Endothelial cell of umbilical vein (primary cell): ENCODE measurements around the gene MRPL48. TPM values are rescaled to one million over a fixed set of nuclear protein-coding genes. Genes with fewer than 3 reads are reported as not detected.

Experiments
- BruUV-seq: library from RNA; stranded (reverse); fragments of 400-500 nt; replicated peaks from 2 replicates; lab custom pipeline; 2021; lab: Mats Ljungman, UMichigan
- CTCF ChIA-PET: fragments of 300-600, 350-600 bp; sonication (Branson Sonifier 250); formaldehyde crosslinking; loops from one replicate; lab custom pipeline; 2021; ENCODE audit warnings: antibody characterized with exemption, inconsistent platforms; lab: Charles Lee
- POLR2A ChIA-PET: fragments of 300-600, 350-600 bp; sonication (Branson Sonifier 250); formaldehyde crosslinking; loops from one replicate; lab custom pipeline; 2021; ENCODE audit warnings: antibody characterized with exemption, inconsistent platforms; lab: Charles Lee
- DNase-seq: peaks from one replicate; pipeline ENCODE4 v3.0.0-alpha.2; 2011; ENCODE audit warnings: low read depth, low spot score
- FAIRE-seq: peaks from 2 replicates; lab custom pipeline; 2011; peaks lifted over from hg19 to GRCh38; lab: Jason Lieb, UNC
- H2AFZ ChIP-seq: 2 replicates; pipeline ENCODE4 v1.6.0; 2012; ENCODE audit warnings: low read depth, low read length, control low read depth, inconsistent platforms
- H3K27ac ChIP-seq: 2 replicates; pipeline ENCODE4 v1.5.1; 2011; ENCODE audit warnings: low read depth, mild to moderate bottlenecking, control low read depth, low read length, moderate library complexity; ENCODE audit not compliant: insufficient read depth
- H3K27me3 ChIP-seq, 2 experiments: 2 replicates each; pipeline versions ENCODE4 v1.6.0 to v1.6.1; 2011; ENCODE audit warnings: low read length in 2 of 2, mixed read lengths in 1 of 2; ENCODE audit not compliant: control insufficient read depth in 2 of 2, insufficient read depth in 2 of 2
- H3K36me3 ChIP-seq, 2 experiments: 2 replicates in 1 of 2; 3 replicates in 1 of 2; pipeline ENCODE4 v1.5.1; 2011; ENCODE audit warnings: low read length in 2 of 2, mild to moderate bottlenecking in 1 of 2, moderate library complexity in 1 of 2; ENCODE audit not compliant: control insufficient read depth in 2 of 2, insufficient read depth in 2 of 2; ENCODE audit errors: extremely low read depth in 1 of 2
- H3K4me1 ChIP-seq: 3 replicates; pipeline ENCODE4 v1.5.1; 2011; ENCODE audit warnings: mild to moderate bottlenecking, low read length; ENCODE audit not compliant: control insufficient read depth, insufficient read depth; ENCODE audit errors: extremely low read depth
- H3K4me2 ChIP-seq: 2 replicates; pipeline ENCODE4 v1.6.1; 2011; ENCODE audit warnings: low read length, control low read depth, mixed read lengths; ENCODE audit not compliant: insufficient read depth
- H3K4me3 ChIP-seq, 3 experiments: fragments of 200-600 bp in 1 of 3; sonication (generic), shearing (Covaris generic) in 1 of 3; replicated peaks in 1 of 3; 2 replicates each; pipeline ENCODE4 v1.5.1; 2011 to 2016; ENCODE audit warnings: control low read depth in 3 of 3, low read length in 3 of 3, mild to moderate bottlenecking in 2 of 3, inconsistent platforms in 1 of 3, low read depth in 1 of 3, moderate library complexity in 1 of 3; ENCODE audit not compliant: insufficient read depth in 1 of 3
- H3K79me2 ChIP-seq: 2 replicates; pipeline ENCODE4 v1.6.0; 2012; ENCODE audit warnings: low read length, inconsistent platforms; ENCODE audit not compliant: control insufficient read depth, insufficient read depth
- H3K9ac ChIP-seq: replicated peaks from 2 replicates; pipeline ENCODE3; 2011; ENCODE audit warnings: low read length, control low read depth; ENCODE audit not compliant: insufficient read depth; ENCODE audit errors: extremely low read depth
- H3K9me1 ChIP-seq: replicated peaks from 3 replicates; pipeline ENCODE4 v1.6.0; 2011; ENCODE audit warnings: mild to moderate bottlenecking, low read length; ENCODE audit not compliant: control insufficient read depth, insufficient read depth; ENCODE audit errors: extremely low read depth
- H3K9me3 ChIP-seq: replicated peaks from 2 replicates; pipeline ENCODE4 v1.5.1; 2012; ENCODE audit warnings: low read length, inconsistent platforms; ENCODE audit not compliant: control insufficient read depth, insufficient read depth
- H4K20me1 ChIP-seq: replicated peaks from 2 replicates; pipeline ENCODE3; 2011; ENCODE audit warnings: mild to moderate bottlenecking, low read length; ENCODE audit not compliant: control insufficient read depth, insufficient read depth; ENCODE audit errors: extremely low read depth
- EZH2 ChIP-seq: IDR thresholded peaks from 2 replicates; pipeline ENCODE4 v1.6.1; 2012; ENCODE audit warnings: borderline replicate concordance, low read depth, mild to moderate bottlenecking, moderate library complexity, low read length, inconsistent platforms; ENCODE audit not compliant: severe bottlenecking
- FOS ChIP-seq: IDR thresholded peaks from 2 replicates; pipeline ENCODE4 v1.6.1; 2011; ENCODE audit warnings: mild to moderate bottlenecking, low read length, moderate library complexity, borderline replicate concordance; ENCODE audit not compliant: insufficient read depth
- GATA2 ChIP-seq: IDR thresholded peaks from 2 replicates; pipeline ENCODE4 v1.7.0; 2011; ENCODE audit warnings: low read depth, mild to moderate bottlenecking, moderate library complexity, mixed read lengths, low read length; ENCODE audit not compliant: insufficient read length, insufficient read depth
- JUN ChIP-seq: IDR thresholded peaks from 2 replicates; pipeline ENCODE4 v1.6.1; 2011; ENCODE audit warnings: borderline replicate concordance, low read depth; ENCODE audit not compliant: insufficient read length, insufficient read depth
- MYC ChIP-seq: IDR thresholded peaks from one replicate; pipeline ENCODE4 v1.6.1; 2011; ENCODE audit warnings: mild to moderate bottlenecking, low read depth, low read length
- POLR2A ChIP-seq: IDR thresholded peaks from 2 replicates; pipeline ENCODE4 v1.6.1; 2012; ENCODE audit warnings: low read depth, mild to moderate bottlenecking, control low read depth, low read length
- POLR2AphosphoS5 ChIP-seq: IDR thresholded peaks from 2 replicates; pipeline ENCODE4 v1.6.1; 2012; ENCODE audit warnings: low read depth, mild to moderate bottlenecking, control low read depth, low read length, moderate library complexity; ENCODE audit not compliant: insufficient read depth
- dilution Hi-C: fragments of 300-500 bp; cut with MboI; formaldehyde crosslinking; loops from one replicate; pipeline ENCODE4 v1.15.0; 2019; ENCODE audit warnings: low sequenced_read_pairs; ENCODE audit not compliant: extremely low pct_ligation_motif_present
- intact Hi-C: fragments of 100-400 bp; cut with micrococcal nuclease; formaldehyde crosslinking; loops from one replicate; pipeline ENCODE4 v1.10.0; 2022
- polyA plus RNA-seq, 4 experiments: library from polyadenylated mRNA; depleted of rRNA in 3 of 4; stranded (reverse) in 3 of 4; unstranded in 1 of 4; fragments of >200 nt; gene quantifications; 2 replicates each; pipeline versions ENCODE4 v1.2.1 to v1.2.3, GENCODE V29; 2011 to 2012; ENCODE audit warnings: missing spikeins in 1 of 4
- total RNA-seq: library from RNA; stranded (reverse); gene quantifications from 2 replicates; pipeline ENCODE4 v1.2.3, GENCODE V29; 2021
- TF ChIP-seq, protein P1 (sequence below): IDR thresholded peaks from 2 replicates; pipeline ENCODE4 v1.6.1; 2011; ENCODE audit not compliant: insufficient read depth, insufficient read length
- TF ChIP-seq, protein P2 (sequence below), 2 donors: IDR thresholded peaks; 1 replicate in 1 of 2; 2 replicates in 1 of 2; pipeline ENCODE4 v1.5.1; 2011; ENCODE audit warnings: low read length in 2 of 2, mild to moderate bottlenecking in 2 of 2, moderate library complexity in 2 of 2, control low read depth in 1 of 2, inconsistent platforms in 1 of 2, low read depth in 1 of 2; ENCODE audit not compliant: insufficient read depth in 1 of 2; ENCODE audit errors: extremely low read depth in 1 of 2

The MRPL48 gene
- total and polyA plus RNA-seq, 2 donors (not counting 3 experiments of a cell fraction or from before 2014, with no cell fraction given), result 25.0 to 38.3 TPM

DNA sequence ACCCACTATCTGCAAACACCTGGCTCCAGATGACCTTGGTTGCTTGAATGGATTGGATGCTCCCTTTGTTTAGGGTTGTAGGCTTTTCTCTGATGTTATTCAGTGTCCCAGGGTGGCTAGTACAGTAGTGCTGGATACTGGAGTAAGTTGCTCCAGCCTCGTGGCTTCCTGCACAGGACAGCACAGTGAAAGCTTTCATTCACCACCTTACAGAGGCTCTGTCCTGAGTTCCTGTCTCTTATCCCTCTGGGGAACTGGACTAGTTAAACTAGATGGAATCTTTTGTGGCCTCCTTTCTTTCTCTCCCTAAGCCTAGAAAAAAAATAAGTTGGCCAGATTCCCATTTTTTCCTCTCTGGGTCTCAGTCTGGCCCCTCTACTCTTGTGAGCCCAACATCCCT, 42.6 kb downstream of the MRPL48 start:
- intact Hi-C loops, result no loop called here
- dilution Hi-C loops, result no loop called here
- BruUV-seq, result no TSS peak
- H2AFZ ChIP-seq, result no peak overlapping the region
- H3K27ac ChIP-seq, result no peak overlapping the region
- H3K4me2 ChIP-seq, result no peak overlapping the region
- DNase-seq (no peak), FAIRE-seq (no peak)
- no peak overlapping the region for H3K4me3 ChIP-seq
- no peaks in the 10 kb centered on the region for H3K9me3 ChIP-seq
- ChIA-PET POLR2A (no interaction called here), CTCF (no interaction called here)
- no peaks in the 10 kb centered on the region for H3K79me2 ChIP-seq
- no peaks in the 10 kb centered on the region for H3K4me1 ChIP-seq
- H3K9me1 ChIP-seq, result no peaks in the 10 kb centered on the region
- H4K20me1 ChIP-seq, result no peaks in the 10 kb centered on the region
- H3K9ac ChIP-seq, result no peak overlapping the region
- H3K27me3 ChIP-seq, result no peaks in the 10 kb centered on the region
- peaks cover 0 to 2% of the 10 kb centered on the region in 2 experiments for H3K36me3 ChIP-seq
- TF ChIP-seq, protein P1, sequence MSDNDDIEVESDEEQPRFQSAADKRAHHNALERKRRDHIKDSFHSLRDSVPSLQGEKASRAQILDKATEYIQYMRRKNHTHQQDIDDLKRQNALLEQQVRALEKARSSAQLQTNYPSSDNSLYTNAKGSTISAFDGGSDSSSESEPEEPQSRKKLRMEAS, result no peak
- no peak for TF ChIP-seq POLR2AphosphoS5
- TF ChIP-seq FOS, result no peak
- TF ChIP-seq JUN, result no peak
- TF ChIP-seq EZH2, result no peak
- TF ChIP-seq, protein P2, sequence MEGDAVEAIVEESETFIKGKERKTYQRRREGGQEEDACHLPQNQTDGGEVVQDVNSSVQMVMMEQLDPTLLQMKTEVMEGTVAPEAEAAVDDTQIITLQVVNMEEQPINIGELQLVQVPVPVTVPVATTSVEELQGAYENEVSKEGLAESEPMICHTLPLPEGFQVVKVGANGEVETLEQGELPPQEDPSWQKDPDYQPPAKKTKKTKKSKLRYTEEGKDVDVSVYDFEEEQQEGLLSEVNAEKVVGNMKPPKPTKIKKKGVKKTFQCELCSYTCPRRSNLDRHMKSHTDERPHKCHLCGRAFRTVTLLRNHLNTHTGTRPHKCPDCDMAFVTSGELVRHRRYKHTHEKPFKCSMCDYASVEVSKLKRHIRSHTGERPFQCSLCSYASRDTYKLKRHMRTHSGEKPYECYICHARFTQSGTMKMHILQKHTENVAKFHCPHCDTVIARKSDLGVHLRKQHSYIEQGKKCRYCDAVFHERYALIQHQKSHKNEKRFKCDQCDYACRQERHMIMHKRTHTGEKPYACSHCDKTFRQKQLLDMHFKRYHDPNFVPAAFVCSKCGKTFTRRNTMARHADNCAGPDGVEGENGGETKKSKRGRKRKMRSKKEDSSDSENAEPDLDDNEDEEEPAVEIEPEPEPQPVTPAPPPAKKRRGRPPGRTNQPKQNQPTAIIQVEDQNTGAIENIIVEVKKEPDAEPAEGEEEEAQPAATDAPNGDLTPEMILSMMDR (IDR thresholded peaks at IDR 0.05; ENCODE audit: extremely low read depth in 1 of 2, insufficient read depth in 1 of 2, low read depth in 1 of 2, low read length in 2 of 2), result no peak
- TF ChIP-seq MYC, result no peak
- no peak for TF ChIP-seq POLR2A
- TF ChIP-seq GATA2, result no peak
